Nephron (organoid): ENCODE results near the gene QKI.
"Not testable (repeated sequence)": the region's sequence is repeated elsewhere in the genome, so short reads cannot be mapped to it uniquely, and the experiment has no call there.

Source experiments
- H3K27ac Mint-ChIP-seq, 3 experiments: 2 replicates each; pipeline ENCODE4 v1.8.0; 2020; ENCODE audit warnings: mixed read lengths in 3 of 3, mild to moderate bottlenecking in 2 of 3, moderate library complexity in 1 of 3
- H3K27me3 Mint-ChIP-seq: 2 replicates; pipeline ENCODE4 v1.8.0; 2021; ENCODE audit warnings: low read depth, mild to moderate bottlenecking, moderate library complexity, mixed read lengths
- H3K36me3 Mint-ChIP-seq: 2 replicates; pipeline ENCODE4 v1.8.0; 2020; ENCODE audit warnings: low read depth, mixed read lengths
- H3K4me1 Mint-ChIP-seq: 2 replicates; pipeline ENCODE4 v1.8.0; 2020; ENCODE audit warnings: mixed read lengths
- H3K4me3 Mint-ChIP-seq, 3 experiments: 2 replicates each; pipeline ENCODE4 v1.8.0; 2020; ENCODE audit warnings: mild to moderate bottlenecking in 3 of 3, mixed read lengths in 3 of 3, moderate library complexity in 2 of 3
- H3K9me3 Mint-ChIP-seq: 2 replicates; pipeline ENCODE4 v1.8.0; 2020; ENCODE audit warnings: mixed read lengths
- TF ChIP-seq, protein P1 (sequence below), 3 experiments: fragments of 200-600 bp; sonication (generic); IDR thresholded peaks; one replicate each; pipeline ENCODE4 v1.5.0; 2021; ENCODE audit warnings: antibody characterized with exemption in 3 of 3; ENCODE audit not compliant: unreplicated experiment in 3 of 3

The QKI gene

GRCh38 chr6:163380216-163380615, 34.3 kb upstream of the QKI start:
- H3K27ac Mint-ChIP-seq = peak overlapping the region in 1 of 3 experiments; percentile 16
- H3K9me3 Mint-ChIP-seq = no peaks in the 10 kb centered on the region
- no peak overlapping the region for H3K4me3 Mint-ChIP-seq
- H3K4me1 Mint-ChIP-seq = no peaks in the 10 kb centered on the region
- H3K27me3 Mint-ChIP-seq = peaks cover 5% of the 10 kb centered on the region
- no peaks in the 10 kb centered on the region for H3K36me3 Mint-ChIP-seq
- TF ChIP-seq, protein P1, sequence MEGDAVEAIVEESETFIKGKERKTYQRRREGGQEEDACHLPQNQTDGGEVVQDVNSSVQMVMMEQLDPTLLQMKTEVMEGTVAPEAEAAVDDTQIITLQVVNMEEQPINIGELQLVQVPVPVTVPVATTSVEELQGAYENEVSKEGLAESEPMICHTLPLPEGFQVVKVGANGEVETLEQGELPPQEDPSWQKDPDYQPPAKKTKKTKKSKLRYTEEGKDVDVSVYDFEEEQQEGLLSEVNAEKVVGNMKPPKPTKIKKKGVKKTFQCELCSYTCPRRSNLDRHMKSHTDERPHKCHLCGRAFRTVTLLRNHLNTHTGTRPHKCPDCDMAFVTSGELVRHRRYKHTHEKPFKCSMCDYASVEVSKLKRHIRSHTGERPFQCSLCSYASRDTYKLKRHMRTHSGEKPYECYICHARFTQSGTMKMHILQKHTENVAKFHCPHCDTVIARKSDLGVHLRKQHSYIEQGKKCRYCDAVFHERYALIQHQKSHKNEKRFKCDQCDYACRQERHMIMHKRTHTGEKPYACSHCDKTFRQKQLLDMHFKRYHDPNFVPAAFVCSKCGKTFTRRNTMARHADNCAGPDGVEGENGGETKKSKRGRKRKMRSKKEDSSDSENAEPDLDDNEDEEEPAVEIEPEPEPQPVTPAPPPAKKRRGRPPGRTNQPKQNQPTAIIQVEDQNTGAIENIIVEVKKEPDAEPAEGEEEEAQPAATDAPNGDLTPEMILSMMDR (IDR thresholded peaks at IDR 0.05; ENCODE audit: unreplicated experiment in 3 of 3) = no peak

DNA sequence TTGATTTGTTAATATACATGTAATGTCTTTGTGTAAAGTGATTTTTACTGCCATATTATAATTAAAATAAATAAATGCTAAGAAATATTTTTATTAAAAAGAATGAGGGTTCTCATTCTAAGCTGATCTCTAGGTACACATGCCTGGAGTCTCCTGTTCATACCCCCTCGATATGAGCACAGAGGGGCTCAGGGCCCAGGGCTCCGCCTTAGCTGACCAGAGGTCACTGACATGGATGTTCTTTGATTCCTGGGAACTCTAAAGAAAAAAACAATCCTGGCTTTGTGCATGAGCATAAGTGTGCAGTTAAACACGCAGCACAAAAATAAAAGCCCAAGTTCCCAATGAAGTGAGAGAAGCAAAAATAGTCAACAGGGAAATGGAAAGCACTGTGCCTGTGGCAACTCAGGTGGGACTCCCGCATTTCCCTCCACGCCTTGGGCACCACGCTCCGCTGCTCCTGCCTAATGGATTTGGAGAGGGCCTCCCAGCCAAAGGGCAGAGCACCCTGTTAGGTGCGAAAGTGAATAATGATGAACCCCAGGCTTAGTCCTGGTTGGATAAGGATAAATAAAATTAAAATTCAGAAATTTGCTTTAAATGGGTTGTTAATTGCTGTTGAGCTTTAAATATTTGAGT, 33.3 kb upstream of the QKI start:
- no peak overlapping the region for H3K4me3 Mint-ChIP-seq
- H3K36me3 Mint-ChIP-seq = no peaks in the 10 kb centered on the region
- TF ChIP-seq, protein P1 (IDR thresholded peaks at IDR 0.05; ENCODE audit: unreplicated experiment in 3 of 3) = no peak
- H3K9me3 Mint-ChIP-seq = no peaks in the 10 kb centered on the region
- H3K27me3 Mint-ChIP-seq = peaks cover 5% of the 10 kb centered on the region
- H3K4me1 Mint-ChIP-seq = peaks cover 3% of the 10 kb centered on the region
- H3K27ac Mint-ChIP-seq = peak overlapping the region in 1 of 3 experiments; percentile 87

DNA sequence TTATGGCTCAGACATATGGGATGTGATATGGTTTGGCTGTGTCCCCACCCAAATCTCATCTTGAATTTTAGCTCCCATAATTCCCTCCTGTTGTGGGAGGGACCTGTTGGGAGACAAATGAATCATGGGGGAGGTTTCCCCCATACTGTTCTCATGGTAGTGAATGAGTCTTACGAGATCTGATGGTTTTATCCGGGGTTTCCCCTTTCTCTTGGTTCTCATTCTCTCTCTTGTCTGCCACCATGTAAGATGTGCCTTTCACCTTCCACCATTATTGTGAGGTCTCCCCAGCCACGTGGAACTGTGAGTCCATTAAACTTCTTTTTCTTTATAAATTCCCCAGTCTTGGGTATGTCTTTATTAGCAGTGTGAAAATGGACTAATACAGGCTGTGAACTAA, 31.1 kb upstream of the QKI start:
- H3K27me3 Mint-ChIP-seq, H3K27ac Mint-ChIP-seq, H3K9me3 Mint-ChIP-seq, H3K36me3 Mint-ChIP-seq, H3K4me3 Mint-ChIP-seq: not testable (repeated sequence)
- peaks cover 16% of the 10 kb centered on the region for H3K4me1 Mint-ChIP-seq

- Mint-ChIP-seq H3K4me3 (no peak overlapping the region), H3K4me1 (peaks cover 16% of the 10 kb centered on the region), H3K27ac (no peak overlapping the region), H3K27me3 (no peaks in the 10 kb centered on the region), H3K36me3 (no peaks in the 10 kb centered on the region), H3K9me3 (no peaks in the 10 kb centered on the region)
- TF ChIP-seq, protein P1 (IDR thresholded peaks at IDR 0.05; ENCODE audit: unreplicated experiment in 3 of 3) = no peak
These were observed 30.6 kb upstream of the QKI start for GRCh38 chr6:163383912-163384311.

- H3K9me3 Mint-ChIP-seq = no peaks in the 10 kb centered on the region
- no peaks in the 10 kb centered on the region for H3K36me3 Mint-ChIP-seq
- no peaks in the 10 kb centered on the region for H3K27me3 Mint-ChIP-seq
- TF ChIP-seq, protein P1 (IDR thresholded peaks at IDR 0.05; ENCODE audit: unreplicated experiment in 3 of 3) = no peak
- H3K27ac Mint-ChIP-seq = no peak overlapping the region
- H3K4me1 Mint-ChIP-seq = peaks cover 16% of the 10 kb centered on the region
- H3K4me3 Mint-ChIP-seq = no peak overlapping the region
These were observed 30.0 kb upstream of the QKI start for GRCh38 chr6:163384510-163384909.

- not testable (repeated sequence) for H3K27me3 Mint-ChIP-seq, H3K36me3 Mint-ChIP-seq, H3K27ac Mint-ChIP-seq, H3K9me3 Mint-ChIP-seq, H3K4me3 Mint-ChIP-seq
- H3K4me1 Mint-ChIP-seq = peaks cover 16% of the 10 kb centered on the region
These were observed 29.0 kb upstream of the QKI start for GRCh38 chr6:163385503-163385902.

- no peak overlapping the region for H3K4me3 Mint-ChIP-seq
These were observed 28.1 kb upstream of the QKI start for GRCh38 chr6:163386329-163386908.

More at GRCh38 chr6:163386329-163386908, 28.1 kb upstream of the QKI start:
- TF ChIP-seq, protein P1 (IDR thresholded peaks at IDR 0.05; ENCODE audit: unreplicated experiment in 3 of 3) = no peak
- no peaks in the 10 kb centered on the region for H3K9me3 Mint-ChIP-seq
- H3K4me1 Mint-ChIP-seq = peaks cover 16% of the 10 kb centered on the region
- H3K27me3 Mint-ChIP-seq = no peaks in the 10 kb centered on the region
- peak overlapping the region in 2 of 3 experiments; percentile 14 to 30 for H3K27ac Mint-ChIP-seq
- no peaks in the 10 kb centered on the region for H3K36me3 Mint-ChIP-seq
